Muscle of arm (tissue), 12 donors: Measurements from ENCODE around the gene RCOR1. TPM values are rescaled to one million over a fixed set of nuclear protein-coding genes. Genes with fewer than 3 reads are reported as not detected.

Source experiments
- DNase-seq: peaks from one replicate; pipeline ENCODE4 v3.0.0-alpha.2; 2013
- polyA plus RNA-seq, 12 donors: library from polyadenylated mRNA; unstranded; fragments of 120-200 nt; gene quantifications; one replicate each; pipeline ENCODE4 v1.2.1, GENCODE V29; 2013; ENCODE audit not compliant: insufficient read length in 12 of 12

The RCOR1 gene
- polyA plus RNA-seq, 12 donors = 24.0 to 57.7 (median 32.5) TPM; not detected in 1

DNA sequence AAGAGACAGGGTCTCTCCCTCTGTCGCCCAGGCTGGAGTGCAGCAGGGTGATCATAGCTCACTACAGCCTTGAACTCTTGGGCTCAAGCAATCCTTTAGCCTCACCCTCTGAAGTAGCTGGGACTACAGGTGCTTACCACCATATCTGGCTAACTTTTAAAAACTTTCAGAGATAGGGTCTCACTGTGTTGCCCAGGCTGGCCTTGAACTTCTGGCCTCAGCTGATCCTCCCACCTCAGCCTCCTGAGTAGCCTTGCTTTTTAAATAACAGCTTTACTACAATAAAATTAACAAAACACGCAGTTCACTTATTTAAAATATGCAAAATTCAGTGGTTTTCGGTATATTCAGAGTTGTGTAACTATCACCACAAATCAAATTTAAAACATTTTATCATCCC, 79.0 kb downstream of the RCOR1 start:
- no peak for DNase-seq

- DNase-seq = no peak
These were observed 80.0 kb downstream of the RCOR1 start for GRCh38 chr14:102672410-102672960.

DNA sequence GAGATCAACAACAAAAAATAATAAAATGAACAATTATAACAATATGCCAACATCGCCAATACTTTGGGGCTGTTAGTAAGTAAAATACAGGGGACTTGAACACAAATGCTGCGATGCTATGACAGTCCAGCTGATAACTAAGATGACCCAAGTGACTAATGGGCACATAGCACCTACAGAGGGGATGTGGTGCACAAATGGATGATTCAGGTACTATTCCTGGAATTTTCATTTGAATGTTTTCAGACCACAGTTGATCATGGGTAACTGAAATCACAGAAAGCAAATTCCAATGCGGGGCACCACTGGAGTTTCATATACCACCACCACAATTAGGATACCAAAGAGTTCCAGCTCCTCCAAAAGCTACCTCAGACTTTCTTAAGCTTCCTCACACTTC, 82.9 kb downstream of the RCOR1 start:
- DNase-seq = no peak

DNA sequence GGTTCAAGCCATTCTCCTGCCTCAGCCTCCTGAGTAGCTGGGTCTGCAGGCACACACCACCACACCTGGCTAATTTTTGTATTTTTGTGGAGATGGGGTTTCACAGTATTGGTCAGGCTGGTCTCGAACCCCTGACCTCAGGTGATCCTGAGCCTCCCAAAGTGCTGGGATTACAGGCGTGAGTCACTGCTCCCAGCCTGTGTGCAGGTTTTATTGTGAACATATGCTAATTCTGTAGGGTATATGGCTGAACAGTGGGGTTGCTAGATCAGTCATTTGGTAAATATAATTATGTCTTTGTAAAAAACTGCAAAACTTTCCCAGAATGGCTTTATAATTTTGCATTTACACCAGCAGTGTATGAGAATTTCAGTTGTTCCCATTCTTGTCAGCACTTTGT, 85.9 kb downstream of the RCOR1 start:
- no peak for DNase-seq

- no peak for DNase-seq
These were observed 91.2 kb downstream of the RCOR1 start for GRCh38 chr14:102683399-102684297.

DNA sequence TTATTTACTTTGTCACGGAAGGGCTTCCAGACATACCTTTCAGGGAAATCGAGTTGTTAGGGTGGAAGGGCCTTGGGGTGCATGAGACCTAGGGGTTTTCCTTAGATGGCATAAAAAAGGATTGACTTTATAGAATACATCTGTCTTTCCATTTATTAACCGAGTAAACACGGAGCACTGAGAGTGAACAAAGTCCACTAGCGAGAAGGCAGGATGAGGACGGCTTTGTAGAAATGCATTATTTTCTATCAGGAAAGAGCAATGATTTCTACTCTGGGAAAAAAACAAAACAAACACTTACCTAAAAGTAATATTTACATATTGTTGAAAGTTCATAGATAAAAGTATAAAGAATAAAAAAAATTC, 91.8 kb downstream of the RCOR1 start:
- no peak for DNase-seq

GRCh38 chr14:102686196-102686801, 93.8 kb downstream of the RCOR1 start:
- DNase-seq = no peak

GRCh38 chr14:102688290-102688689, 95.8 kb downstream of the RCOR1 start:
- no peak for DNase-seq

GRCh38 chr14:102690509-102691286, 98.2 kb downstream of the RCOR1 start:
- no peak for DNase-seq

- DNase-seq = no peak
These were observed 99.3 kb downstream of the RCOR1 start for GRCh38 chr14:102691763-102692162.

GRCh38 chr14:102692334-102692733, 99.9 kb downstream of the RCOR1 start:
- no peak for DNase-seq

- DNase-seq = no peak
These were observed 100.7 kb downstream of the RCOR1 start for GRCh38 chr14:102693006-102693755.

DNA sequence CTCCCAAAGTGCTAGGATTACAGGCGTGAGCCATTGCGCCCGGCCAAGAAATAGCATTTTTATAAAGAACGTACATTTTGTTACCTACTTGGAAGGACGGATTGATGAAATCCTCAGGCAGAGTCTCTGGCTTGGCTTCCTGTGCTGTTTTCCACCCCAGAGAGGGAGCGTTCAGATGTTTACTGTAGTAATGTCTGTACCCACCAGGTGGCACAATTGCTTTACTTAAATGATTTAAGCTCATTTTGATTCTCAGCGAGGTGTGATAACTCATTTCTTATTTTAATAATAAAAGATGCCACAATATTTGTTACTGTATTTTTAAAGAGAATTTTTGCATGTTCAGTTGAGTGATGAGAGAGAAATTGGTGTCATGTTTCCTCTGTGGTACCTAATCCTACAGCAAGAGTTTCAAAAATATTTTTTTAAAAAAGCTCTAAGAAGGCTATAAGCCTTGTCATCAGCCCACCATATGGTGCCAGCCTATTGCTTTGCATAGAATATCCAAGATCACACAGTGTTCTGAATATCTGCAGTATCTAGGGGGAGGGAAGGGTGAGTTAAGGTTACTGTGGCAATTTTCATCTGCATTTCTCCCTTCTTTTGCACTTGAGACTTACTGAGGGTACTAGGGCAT, 102.2 kb downstream of the RCOR1 start:
- DNase-seq = peak; percentile 81

GRCh38 chr14:102695167-102695555, 102.7 kb downstream of the RCOR1 start:
- no peak for DNase-seq

DNA sequence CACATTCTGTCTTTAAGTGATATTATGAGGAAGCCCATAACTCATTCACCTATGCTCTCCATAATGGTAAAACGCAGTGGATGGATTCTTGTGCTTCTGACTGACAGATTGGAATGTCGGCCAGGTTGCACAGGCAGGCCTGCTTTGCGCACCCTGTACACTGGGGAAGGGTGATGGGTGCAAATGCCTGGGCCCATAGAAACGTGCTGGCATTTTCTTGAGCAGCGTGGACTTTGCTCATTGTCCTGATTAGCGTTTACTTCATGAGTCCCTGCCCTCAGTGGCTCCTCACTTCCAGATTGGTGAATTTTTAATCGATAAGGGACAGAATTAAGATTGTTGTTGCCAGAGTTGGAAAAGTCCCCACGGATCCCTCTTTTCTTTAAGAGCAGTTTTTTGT, 103.9 kb downstream of the RCOR1 start:
- no peak for DNase-seq

DNA sequence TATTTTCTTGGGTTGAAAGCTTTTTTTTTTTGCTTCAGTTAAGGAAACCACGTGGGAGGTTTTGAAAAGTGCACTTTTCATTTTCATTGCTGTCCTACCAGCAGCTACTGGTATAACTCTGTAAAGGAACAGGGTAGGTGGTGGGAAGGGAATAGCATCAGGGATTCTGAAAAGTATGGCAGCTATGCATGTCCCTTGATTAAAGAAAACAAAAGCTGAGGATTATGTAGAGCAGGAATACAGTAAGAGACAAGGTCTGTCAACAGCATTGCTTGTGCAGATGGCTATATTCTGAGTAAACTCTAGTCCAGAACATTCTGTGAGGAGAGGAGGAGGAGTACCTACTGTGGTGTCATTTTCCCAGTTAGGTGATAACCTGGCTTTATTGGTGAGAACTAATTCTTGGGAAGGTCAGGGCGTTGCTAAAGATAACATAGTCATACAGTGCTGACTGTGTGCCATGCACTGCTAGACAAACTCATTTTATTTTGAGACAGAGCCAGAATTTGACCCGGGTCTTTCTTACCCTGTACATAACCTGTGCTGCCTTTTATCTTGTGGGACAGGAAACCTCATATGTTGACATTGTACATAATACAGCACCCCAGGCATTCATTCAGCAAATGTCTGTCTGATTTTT, 104.5 kb downstream of the RCOR1 start:
- no peak for DNase-seq

DNA sequence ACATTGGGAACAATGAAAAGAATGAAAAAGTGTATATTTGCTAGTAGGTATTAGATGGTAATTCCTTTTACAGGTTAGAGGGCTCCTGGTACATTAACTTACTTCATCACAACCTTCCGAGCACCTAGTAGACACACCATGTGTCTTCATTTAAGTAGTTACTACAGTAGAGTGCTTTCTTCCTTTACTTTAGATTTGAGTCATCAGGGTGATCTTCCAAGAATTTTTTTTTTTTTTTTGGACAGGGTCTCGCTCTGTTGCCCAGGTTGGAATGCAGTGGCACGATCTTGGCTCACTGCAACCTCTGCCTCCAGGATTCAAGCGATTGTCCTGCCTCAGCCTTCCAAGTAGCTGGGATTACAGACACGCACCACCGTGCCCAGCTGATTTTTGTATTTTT, 105.1 kb downstream of the RCOR1 start:
- no peak for DNase-seq

GRCh38 chr14:102699416-102700110, 107.1 kb downstream of the RCOR1 start:
- DNase-seq = no peak

DNA sequence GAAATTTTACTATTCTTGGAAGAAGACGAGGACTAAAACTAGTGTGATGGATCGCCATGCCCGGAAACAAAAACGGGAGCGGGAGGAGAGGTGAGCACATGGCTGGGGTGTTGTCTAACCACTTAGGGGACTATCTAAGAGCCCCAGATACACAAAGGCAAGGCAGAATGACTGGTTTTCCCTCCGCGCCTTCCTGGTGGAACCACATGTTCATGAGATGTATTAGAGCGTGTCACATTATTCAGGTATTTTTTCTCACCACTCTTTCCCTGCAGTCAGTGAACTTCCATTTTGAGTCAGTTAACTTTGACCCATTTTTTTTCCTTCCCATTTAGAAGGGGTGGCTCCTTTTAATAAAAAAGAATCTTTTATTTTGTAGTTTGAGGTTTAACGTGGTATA, 116.0 kb downstream of the RCOR1 start:
- DNase-seq = no peak

DNA sequence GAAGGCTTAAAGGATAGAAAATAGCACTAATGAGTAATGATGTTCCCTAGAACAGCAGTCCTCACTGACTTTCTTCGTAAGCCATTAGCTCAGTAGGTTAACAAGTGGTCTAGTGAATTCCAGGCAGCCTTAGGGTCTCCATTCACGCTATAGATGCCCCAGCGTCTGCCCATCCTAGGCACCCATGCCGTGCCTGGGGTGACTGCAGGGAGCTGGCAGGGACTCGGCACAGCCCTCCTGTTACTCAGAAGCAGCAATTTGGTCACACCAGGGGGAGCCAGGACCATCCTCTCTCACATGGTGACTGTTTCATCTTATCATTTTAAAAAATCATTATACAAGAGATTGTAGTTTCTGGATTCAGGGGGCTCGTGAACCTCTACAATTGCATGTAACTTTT, 118.8 kb downstream of the RCOR1 start:
- no peak for DNase-seq
